H1 (cell line): ENCODE measurements around the gene ASTN2.

Experiments used
- CHD1 ChIP-seq: IDR thresholded peaks from 2 replicates; pipeline ENCODE4 v1.6.1; 2012; ENCODE audit warnings: low read depth, low read length, improper control_type of control experiment
- CTCF ChIP-seq, 3 experiments: IDR thresholded peaks; 1 replicate in 2 of 3; 2 replicates in 1 of 3; pipeline versions ENCODE4 v1.5.1 to v1.6.1; 2011; ENCODE audit warnings: low read length in 3 of 3, mild to moderate bottlenecking in 3 of 3, inconsistent platforms in 2 of 3, low read depth in 1 of 3, moderate library complexity in 1 of 3; ENCODE audit not compliant: insufficient read depth in 1 of 3; ENCODE audit errors: control extremely low read depth in 1 of 3
- EGR1 ChIP-seq: IDR thresholded peaks from 2 replicates; pipeline ENCODE4 v1.6.1; 2011; ENCODE audit warnings: low read depth, low read length, borderline replicate concordance
- EZH2 ChIP-seq: fragments of 200-600 bp; sonication (generic); IDR thresholded peaks from 2 replicates; pipeline ENCODE4 v1.7.1; 2012; ENCODE audit warnings: low read depth, mild to moderate bottlenecking, moderate library complexity, low read length, inconsistent platforms; ENCODE audit not compliant: severe bottlenecking
- POLR2A ChIP-seq, 2 experiments: IDR thresholded peaks; 1 replicate in 1 of 2; 2 replicates in 1 of 2; pipeline ENCODE4 v1.6.1; 2011; ENCODE audit warnings: low read depth in 2 of 2, low read length in 2 of 2, mild to moderate bottlenecking in 2 of 2; ENCODE audit errors: control extremely low read depth in 1 of 2
- POLR2AphosphoS5 ChIP-seq: IDR thresholded peaks from 2 replicates; pipeline ENCODE4 v1.6.1; 2011; ENCODE audit warnings: low read depth, low read length
- TAF1 ChIP-seq: IDR thresholded peaks from 2 replicates; pipeline ENCODE4 v1.6.1; 2011; ENCODE audit warnings: mild to moderate bottlenecking, low read depth, low read length
- TEAD4 ChIP-seq: IDR thresholded peaks from 2 replicates; pipeline ENCODE4 v1.6.1; 2012; ENCODE audit warnings: low read depth, low read length, inconsistent platforms, mixed read lengths

- no peak for TF ChIP-seq EGR1
- no peak for TF ChIP-seq EZH2
- no peak for TF ChIP-seq POLR2A (IDR thresholded peaks at IDR 0.05; ENCODE audit: control extremely low read depth in 1 of 2, low read depth in 2 of 2, low read length in 2 of 2)
- no peak for TF ChIP-seq TEAD4
- no peak for TF ChIP-seq CHD1
- TF ChIP-seq TAF1: no peak
- TF ChIP-seq POLR2AphosphoS5: no peak
- TF ChIP-seq CTCF (IDR thresholded peaks at IDR 0.05; ENCODE audit: control extremely low read depth in 1 of 3, insufficient read depth in 1 of 3, low read depth in 1 of 3, low read length in 3 of 3): no peak
Measured at GRCh38 chr9:116706310-116707290, 708.3 kb downstream of the ASTN2 start.
